Astrocyte of the cerebellum (primary cell): ENCODE results near the gene SLC9B1.

Source experiments
- DNase-seq: peaks from one replicate; pipeline ENCODE4 v3.0.0-alpha.2; 2011; ENCODE audit warnings: low read depth
- H3K4me3 ChIP-seq: 2 replicates; pipeline ENCODE4 v1.5.1; 2011; ENCODE audit warnings: mild to moderate bottlenecking, low read depth, low read length, moderate library complexity
- CTCF ChIP-seq: IDR thresholded peaks from 2 replicates; pipeline ENCODE4 v1.5.1; 2012; ENCODE audit warnings: low read length, low read depth, moderate library complexity, mild to moderate bottlenecking; ENCODE audit errors: missing control alignments
- in situ Hi-C: cut with HindIII; loops from 2 replicates; pipeline ENCODE4 v1.10.0; 2017; ENCODE audit warnings: low sequenced_read_pairs

Gene SLC9B1

GRCh38 chr4:102858828-102859464 is 160.6 kb downstream of the SLC9B1 start:
- in situ Hi-C loops = no loop called here
- H3K4me3 ChIP-seq = no peak overlapping the region

More at GRCh38 chr4:102858828-102859464, 160.6 kb downstream of the SLC9B1 start:
- DNase-seq = no peak
- TF ChIP-seq CTCF = no peak
